MCF 10A (cell line): ENCODE measurements around the gene THOC2. TPM values are rescaled to one million over a fixed set of nuclear protein-coding genes. Genes with fewer than 3 reads are reported as not detected.

Experiments used
- BruUV-seq: library from RNA; stranded (reverse); fragments of 400-500 nt; replicated peaks from 2 replicates; lab custom pipeline; 2021; lab: Mats Ljungman, UMichigan
- CTCF ChIA-PET: fragments of 300-600 bp; sonication (Branson Sonifier 250); formaldehyde crosslinking; extraction: SDS; loops from one replicate; lab custom pipeline; 2021; ENCODE audit warnings: antibody characterized with exemption, inconsistent platforms; lab: Yijun Ruan, JAX
- POLR2A ChIA-PET: fragments of 300-600, 350-650 bp; sonication (Branson Sonifier 250); formaldehyde crosslinking; extraction: SDS; loops from one replicate; lab custom pipeline; 2020; ENCODE audit warnings: antibody characterized with exemption, inconsistent platforms; lab: Yijun Ruan, JAX
- DNase-seq: peaks from one replicate; pipeline ENCODE4 v3.0.0-alpha.2; 2018; ENCODE audit not compliant: unreplicated experiment
- H3K27ac Mint-ChIP-seq: one replicate; pipeline ENCODE4 v1.8.0; 2022; ENCODE audit warnings: mild to moderate bottlenecking, low read depth, mixed read lengths; ENCODE audit not compliant: unreplicated experiment
- H3K27me3 Mint-ChIP-seq: one replicate; pipeline ENCODE4 v1.8.0; 2022; ENCODE audit warnings: mixed read lengths; ENCODE audit not compliant: insufficient read depth, unreplicated experiment
- H3K36me3 Mint-ChIP-seq: one replicate; pipeline ENCODE4 v1.8.0; 2022; ENCODE audit warnings: mild to moderate bottlenecking, moderate library complexity, mixed read lengths; ENCODE audit not compliant: insufficient read depth, unreplicated experiment
- H3K4me1 Mint-ChIP-seq: one replicate; pipeline ENCODE4 v1.8.0; 2022; ENCODE audit warnings: mixed read lengths; ENCODE audit not compliant: insufficient read depth, unreplicated experiment
- H3K4me3 Mint-ChIP-seq: one replicate; pipeline ENCODE4 v1.8.0; 2022; ENCODE audit warnings: mild to moderate bottlenecking, moderate library complexity, mixed read lengths; ENCODE audit not compliant: unreplicated experiment
- H3K9me3 Mint-ChIP-seq: one replicate; pipeline ENCODE4 v1.8.0; 2022; ENCODE audit warnings: mixed read lengths; ENCODE audit not compliant: unreplicated experiment
- intact Hi-C: fragments of 100-400 bp; cut with micrococcal nuclease; formaldehyde crosslinking; loops from 2 replicates; pipeline ENCODE4 v1.14.1; 2022
- total RNA-seq: library from RNA; stranded (reverse); gene quantifications from 2 replicates; pipeline ENCODE4 v1.2.3, GENCODE V29; 2022
- TF ChIP-seq, protein P1 (sequence below): fragments of 200-600 bp; IDR thresholded peaks from one replicate; pipeline ENCODE4 v1.8.0; 2022; ENCODE audit warnings: antibody characterized with exemption, mild to moderate bottlenecking; ENCODE audit not compliant: unreplicated experiment

The THOC2 gene
- total RNA-seq, 1 experiment from 2014 or later: 75.4 TPM

DNA sequence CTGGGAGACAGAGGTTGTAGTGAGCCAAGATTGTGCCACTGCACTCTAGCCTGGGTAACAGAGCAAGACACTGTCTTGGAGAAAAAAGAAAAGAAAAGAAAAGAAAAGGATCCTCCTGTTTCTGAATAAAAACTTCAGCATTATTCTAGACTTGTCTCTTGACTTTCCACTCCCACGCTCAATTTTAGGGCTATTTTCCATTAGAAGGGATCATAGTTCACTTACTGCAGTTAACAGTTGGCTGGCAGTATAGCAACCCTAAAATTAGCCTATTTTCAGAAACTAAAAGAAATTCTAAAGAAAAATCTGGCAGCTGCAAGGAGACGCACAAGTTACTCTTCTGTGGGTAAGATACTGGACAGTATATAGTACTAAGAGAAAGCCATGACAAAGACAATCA lies 28.1 kb downstream of the THOC2 start:
- Mint-ChIP-seq H3K27ac (no peak overlapping the region), H3K4me3 (no peak overlapping the region), H3K36me3 (peaks cover 3% of the 10 kb centered on the region), H3K4me1 (no peaks in the 10 kb centered on the region), H3K9me3 (no peaks in the 10 kb centered on the region), H3K27me3 (no peaks in the 10 kb centered on the region)
- TF ChIP-seq, protein P1, sequence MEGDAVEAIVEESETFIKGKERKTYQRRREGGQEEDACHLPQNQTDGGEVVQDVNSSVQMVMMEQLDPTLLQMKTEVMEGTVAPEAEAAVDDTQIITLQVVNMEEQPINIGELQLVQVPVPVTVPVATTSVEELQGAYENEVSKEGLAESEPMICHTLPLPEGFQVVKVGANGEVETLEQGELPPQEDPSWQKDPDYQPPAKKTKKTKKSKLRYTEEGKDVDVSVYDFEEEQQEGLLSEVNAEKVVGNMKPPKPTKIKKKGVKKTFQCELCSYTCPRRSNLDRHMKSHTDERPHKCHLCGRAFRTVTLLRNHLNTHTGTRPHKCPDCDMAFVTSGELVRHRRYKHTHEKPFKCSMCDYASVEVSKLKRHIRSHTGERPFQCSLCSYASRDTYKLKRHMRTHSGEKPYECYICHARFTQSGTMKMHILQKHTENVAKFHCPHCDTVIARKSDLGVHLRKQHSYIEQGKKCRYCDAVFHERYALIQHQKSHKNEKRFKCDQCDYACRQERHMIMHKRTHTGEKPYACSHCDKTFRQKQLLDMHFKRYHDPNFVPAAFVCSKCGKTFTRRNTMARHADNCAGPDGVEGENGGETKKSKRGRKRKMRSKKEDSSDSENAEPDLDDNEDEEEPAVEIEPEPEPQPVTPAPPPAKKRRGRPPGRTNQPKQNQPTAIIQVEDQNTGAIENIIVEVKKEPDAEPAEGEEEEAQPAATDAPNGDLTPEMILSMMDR: no peak
- POLR2A ChIA-PET: no interaction called here
- no TSS peak for BruUV-seq
- no peak for DNase-seq
- intact Hi-C loops: no loop called here
- CTCF ChIA-PET: interaction anchor here (1.0 kb wide), 1 partner anchor 10 kb away, joined by 4 read pairs; no protein-coding TSS in a partner anchor

DNA sequence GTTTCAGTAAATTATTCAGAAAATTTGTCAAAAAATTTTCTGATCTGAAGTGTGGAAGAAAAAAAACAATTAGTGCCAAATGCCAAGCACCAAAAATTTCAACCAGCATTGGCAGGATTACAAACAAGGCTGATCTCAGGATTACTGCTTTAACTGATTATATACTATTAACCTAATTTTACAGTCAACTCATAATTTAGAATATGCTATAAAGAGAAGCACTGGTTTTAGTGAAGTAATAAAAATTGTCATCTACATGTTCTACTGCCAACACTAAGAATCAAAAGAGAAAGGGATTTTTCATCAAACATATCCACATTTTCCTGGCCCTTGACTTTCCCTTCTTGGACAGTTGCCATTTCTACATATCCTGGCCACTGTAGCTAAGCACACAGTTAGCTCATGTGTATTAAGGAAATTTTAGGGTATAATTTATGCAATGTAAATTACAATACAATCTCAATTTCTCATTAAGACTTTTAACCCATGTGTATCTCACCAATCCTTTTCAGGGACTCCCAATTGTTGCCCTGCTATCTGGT lies 33.8 kb downstream of the THOC2 start:
- POLR2A ChIA-PET: no interaction called here

DNA sequence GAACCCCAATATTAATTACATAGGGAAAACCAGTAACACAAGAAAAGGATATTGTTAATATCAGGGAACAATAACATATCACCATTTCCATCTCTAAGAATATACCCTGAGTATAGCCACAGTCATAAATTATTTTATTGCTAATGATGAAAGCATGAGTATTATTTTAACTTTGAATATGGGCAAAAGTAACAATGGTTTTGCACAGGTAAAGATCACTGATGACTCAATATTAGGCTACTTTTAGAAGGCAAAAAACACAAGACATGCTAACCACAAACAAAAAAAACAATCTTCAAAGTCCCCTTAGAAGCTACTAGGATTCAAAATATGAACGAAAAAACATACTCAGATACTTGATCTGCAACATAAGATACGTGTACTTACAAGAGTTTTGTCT lies 36.5 kb downstream of the THOC2 start:
- TF ChIP-seq, protein P1: no peak
- Mint-ChIP-seq H3K4me1 (no peaks in the 10 kb centered on the region), H3K4me3 (no peak overlapping the region), H3K27ac (no peak overlapping the region), H3K27me3 (no peaks in the 10 kb centered on the region), H3K9me3 (no peaks in the 10 kb centered on the region), H3K36me3 (peaks cover 37% of the 10 kb centered on the region)
- no TSS peak for BruUV-seq
- ChIA-PET CTCF (interaction anchor here (1.1 kb wide), 1 partner anchor 19 kb away, joined by 3 read pairs; no protein-coding TSS in a partner anchor), POLR2A (interaction anchor here (0.6 kb wide), 1 partner anchor 98 kb away, joined by 4 read pairs; no protein-coding TSS in a partner anchor)
- intact Hi-C loops: no loop called here
- DNase-seq: no peak

More for the DNA sequence above, 33.8 kb downstream of the THOC2 start:
- Mint-ChIP-seq H3K36me3 (peaks cover 24% of the 10 kb centered on the region), H3K27me3 (no peaks in the 10 kb centered on the region), H3K27ac (no peak overlapping the region), H3K9me3 (no peaks in the 10 kb centered on the region), H3K4me1 (no peaks in the 10 kb centered on the region), H3K4me3 (no peak overlapping the region)
- BruUV-seq: no TSS peak
- CTCF ChIA-PET: no interaction called here
- intact Hi-C loops: no loop called here
- peak; percentile 1 for DNase-seq
- TF ChIP-seq, protein P1: no peak

DNA sequence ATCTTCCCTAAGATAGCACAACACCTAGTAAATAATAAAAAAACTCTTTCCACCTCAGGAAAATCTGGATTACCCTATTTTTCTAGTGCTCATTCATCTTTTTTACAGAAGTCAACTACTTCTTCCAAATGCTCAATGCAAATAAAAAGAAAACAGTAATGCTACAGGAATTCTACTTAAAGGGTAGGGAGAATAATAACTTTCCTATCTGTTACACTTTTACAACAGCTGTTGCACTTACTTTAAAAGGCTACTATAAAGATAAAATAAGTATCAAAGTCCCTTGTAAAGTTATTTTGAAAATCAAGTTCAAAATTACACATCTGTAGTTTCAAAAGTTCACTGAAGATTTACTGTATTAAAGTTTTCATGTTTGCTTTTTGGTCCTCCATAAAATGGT lies 37.6 kb downstream of the THOC2 start:
- ChIA-PET POLR2A (no interaction called here), CTCF (interaction anchor here (0.8 to 1.1 kb wide), 2 partner anchors 9 to 20 kb away, joined by 3 to 4 read pairs; no protein-coding TSS in a partner anchor)
- Mint-ChIP-seq H3K27ac (no peak overlapping the region), H3K4me3 (no peak overlapping the region), H3K4me1 (no peaks in the 10 kb centered on the region), H3K9me3 (no peaks in the 10 kb centered on the region), H3K36me3 (peaks cover 37% of the 10 kb centered on the region), H3K27me3 (no peaks in the 10 kb centered on the region)
- TF ChIP-seq, protein P1: no peak
- intact Hi-C loops: no loop called here
- BruUV-seq: no TSS peak
- no peak for DNase-seq
